Measurements from ENCODE around the gene PHKG2.

Gene PHKG2

GRCh38 chr16:30737794-30738648 is 10.2 kb upstream of the PHKG2 start:
- no peak overlapping the region for H3K4me3 ChIP-seq (ENCODE audit: low read length)
- H3K79me2 ChIP-seq (ENCODE audit: low read length): no peaks in the 10 kb centered on the region; the same call in 1 of the 2 replicates
- no peaks in the 10 kb centered on the region for H3K9me3 ChIP-seq (ENCODE audit: insufficient read depth, low read length)
- H4K20me1 ChIP-seq (ENCODE audit: insufficient read depth, low read length): no peaks in the 10 kb centered on the region
- H3K27me3 ChIP-seq (ENCODE audit: low read depth, low read length): no peaks in the 10 kb centered on the region
- peaks cover 66% of the 10 kb centered on the region for H3K36me3 ChIP-seq (replicated peaks; ENCODE audit: low read depth, low read length)
- TF ChIP-seq, protein P1, sequence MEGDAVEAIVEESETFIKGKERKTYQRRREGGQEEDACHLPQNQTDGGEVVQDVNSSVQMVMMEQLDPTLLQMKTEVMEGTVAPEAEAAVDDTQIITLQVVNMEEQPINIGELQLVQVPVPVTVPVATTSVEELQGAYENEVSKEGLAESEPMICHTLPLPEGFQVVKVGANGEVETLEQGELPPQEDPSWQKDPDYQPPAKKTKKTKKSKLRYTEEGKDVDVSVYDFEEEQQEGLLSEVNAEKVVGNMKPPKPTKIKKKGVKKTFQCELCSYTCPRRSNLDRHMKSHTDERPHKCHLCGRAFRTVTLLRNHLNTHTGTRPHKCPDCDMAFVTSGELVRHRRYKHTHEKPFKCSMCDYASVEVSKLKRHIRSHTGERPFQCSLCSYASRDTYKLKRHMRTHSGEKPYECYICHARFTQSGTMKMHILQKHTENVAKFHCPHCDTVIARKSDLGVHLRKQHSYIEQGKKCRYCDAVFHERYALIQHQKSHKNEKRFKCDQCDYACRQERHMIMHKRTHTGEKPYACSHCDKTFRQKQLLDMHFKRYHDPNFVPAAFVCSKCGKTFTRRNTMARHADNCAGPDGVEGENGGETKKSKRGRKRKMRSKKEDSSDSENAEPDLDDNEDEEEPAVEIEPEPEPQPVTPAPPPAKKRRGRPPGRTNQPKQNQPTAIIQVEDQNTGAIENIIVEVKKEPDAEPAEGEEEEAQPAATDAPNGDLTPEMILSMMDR (IDR thresholded peaks at IDR 0.05; ENCODE audit: low read depth, low read length): no peak
- TF ChIP-seq EZH2phosphoT487 (IDR thresholded peaks at IDR 0.05; ENCODE audit: low read depth): no peak
- no peaks in the 10 kb centered on the region for H3K4me1 ChIP-seq (ENCODE audit: low read length)
- H3K4me2 ChIP-seq (ENCODE audit: low read length): no peak overlapping the region
- no peak overlapping the region for H3K9ac ChIP-seq (ENCODE audit: low read length)
- H3K27ac ChIP-seq (ENCODE audit: low read length): no peak overlapping the region
- H2AFZ ChIP-seq (ENCODE audit: low read depth, low read length): no peak overlapping the region

DNA sequence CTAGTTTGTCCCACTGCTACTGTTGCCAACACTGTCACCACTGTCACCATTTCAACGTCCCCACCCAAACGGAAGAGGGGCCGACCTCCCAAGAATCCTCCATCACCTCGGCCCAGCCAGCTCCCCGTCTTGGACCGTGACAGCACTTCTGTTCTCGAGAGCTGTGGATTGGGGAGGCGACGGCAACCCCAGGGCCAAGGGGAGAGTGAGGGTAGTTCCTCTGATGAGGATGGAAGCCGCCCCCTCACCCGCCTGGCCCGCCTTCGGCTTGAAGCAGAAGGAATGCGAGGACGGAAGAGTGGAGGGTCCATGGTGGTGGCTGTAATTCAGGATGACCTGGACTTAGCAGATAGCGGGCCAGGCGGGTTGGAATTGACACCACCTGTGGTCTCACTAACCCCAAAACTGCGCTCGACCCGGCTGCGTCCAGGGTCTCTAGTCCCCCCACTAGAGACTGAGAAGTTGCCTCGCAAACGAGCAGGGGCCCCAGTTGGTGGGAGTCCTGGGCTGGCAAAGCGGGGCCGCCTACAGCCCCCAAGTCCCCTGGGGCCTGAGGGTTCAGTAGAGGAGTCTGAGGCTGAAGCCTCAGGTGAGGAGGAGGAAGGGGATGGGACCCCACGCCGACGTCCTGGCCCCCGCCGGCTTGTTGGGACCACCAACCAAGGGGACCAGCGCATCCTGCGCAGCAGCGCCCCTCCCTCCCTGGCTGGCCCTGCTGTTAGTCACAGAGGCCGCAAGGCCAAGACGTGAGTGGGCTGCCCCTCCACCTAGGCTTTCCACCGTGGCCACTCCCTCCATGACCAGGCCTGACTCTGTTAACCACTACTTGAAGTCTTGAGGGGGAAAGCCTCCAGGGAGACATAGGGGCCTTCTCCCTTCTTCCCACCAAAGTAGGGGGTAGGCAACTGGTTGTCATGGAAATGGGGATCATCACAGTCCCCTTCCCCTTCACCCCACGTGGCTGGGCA is 9.0 kb upstream of the PHKG2 start:
- H4K20me1 ChIP-seq (ENCODE audit: insufficient read depth, low read length): no peaks in the 10 kb centered on the region
- no peaks in the 10 kb centered on the region for H3K9me3 ChIP-seq (ENCODE audit: insufficient read depth, low read length)
- no peak overlapping the region for H2AFZ ChIP-seq (ENCODE audit: low read depth, low read length)
- H3K9ac ChIP-seq (ENCODE audit: low read length): no peak overlapping the region
- H3K4me1 ChIP-seq (ENCODE audit: low read length): no peaks in the 10 kb centered on the region
- no peak overlapping the region for H3K27ac ChIP-seq (ENCODE audit: low read length)
- no peak overlapping the region for H3K4me2 ChIP-seq (ENCODE audit: low read length)
- H3K27me3 ChIP-seq (ENCODE audit: low read depth, low read length): no peaks in the 10 kb centered on the region
- H3K4me3 ChIP-seq (ENCODE audit: low read length): no peak overlapping the region
- H3K79me2 ChIP-seq (ENCODE audit: low read length): no peaks in the 10 kb centered on the region; the same call in 1 of the 2 replicates
- peaks cover 59% of the 10 kb centered on the region for H3K36me3 ChIP-seq (replicated peaks; ENCODE audit: low read depth, low read length)
- no peak for TF ChIP-seq EZH2phosphoT487 (IDR thresholded peaks at IDR 0.05; ENCODE audit: low read depth)
- TF ChIP-seq, protein P1 (IDR thresholded peaks at IDR 0.05; ENCODE audit: low read depth, low read length): no peak

GRCh38 chr16:30740364-30741251 is 7.6 kb upstream of the PHKG2 start:
- Histone ChIP-seq H3K4me3 (ENCODE audit: low read length) (no peak overlapping the region), H3K36me3 (replicated peaks; ENCODE audit: low read depth, low read length) (peaks cover 65% of the 10 kb centered on the region), H4K20me1 (ENCODE audit: insufficient read depth, low read length) (no peaks in the 10 kb centered on the region), H3K27ac (ENCODE audit: low read length) (no peak overlapping the region), H3K79me2 (ENCODE audit: low read length) (no peaks in the 10 kb centered on the region; the same call in 1 of the 2 replicates), H2AFZ (ENCODE audit: low read depth, low read length) (no peak overlapping the region), H3K9ac (ENCODE audit: low read length) (no peak overlapping the region), H3K4me1 (ENCODE audit: low read length) (no peaks in the 10 kb centered on the region), H3K9me3 (ENCODE audit: insufficient read depth, low read length) (no peaks in the 10 kb centered on the region), H3K4me2 (ENCODE audit: low read length) (no peak overlapping the region), H3K27me3 (ENCODE audit: low read depth, low read length) (no peaks in the 10 kb centered on the region)
- no peak for TF ChIP-seq EZH2phosphoT487 (IDR thresholded peaks at IDR 0.05; ENCODE audit: low read depth)
- TF ChIP-seq, protein P1 (IDR thresholded peaks at IDR 0.05; ENCODE audit: low read depth, low read length): no peak
